22Rv1 (cell line): ENCODE data around the gene TMEM247.

Experiments used
- CTCF ChIP-seq: fragments of 450-650 bp; IDR thresholded peaks from 2 replicates; pipeline ENCODE4 v1.5.1; 2017; ENCODE audit warnings: mild to moderate bottlenecking
- ZFX ChIP-seq: fragments of 450-650 bp; IDR thresholded peaks from 2 replicates; pipeline ENCODE4 v1.6.1; 2017; ENCODE audit warnings: antibody characterized with exemption, borderline replicate concordance

- TF ChIP-seq CTCF = no peak
- TF ChIP-seq ZFX = no peak
Observed at GRCh38 chr2:46493241-46493970, 14.0 kb downstream of the TMEM247 start.
